Natural killer cell (primary cell): ENCODE measurements around the gene KIAA0513. TPM values are rescaled to one million over a fixed set of nuclear protein-coding genes. Genes with fewer than 3 reads are reported as not detected.
"Not testable (repeated sequence)": the region's sequence is repeated elsewhere in the genome, so short reads cannot be mapped to it uniquely, and the experiment has no call there.

Experiments used
- ATAC-seq, 3 donors: fragments of 150-1000 bp in 2 of 3; fragments of 200-7000 bp in 1 of 3; cut with Tn5 transposase; 1 replicate in 1 of 3; 2 replicates in 2 of 3; pipeline ENCODE4 v1.10.0; 2021; ENCODE audit warnings: mild to moderate bottlenecking in 2 of 3, moderate library complexity in 2 of 3
- DNase-seq, 2 donors: peaks; one replicate each; pipeline versions ENCODE4 v3.0.0 to v3.0.0-alpha.2; 2013 to 2021; ENCODE audit warnings: mixed read lengths in 1 of 2
- H3K27ac ChIP-seq: one replicate; pipeline ENCODE4 v1.5.1; 2013; ENCODE audit warnings: mild to moderate bottlenecking, low read length
- H3K27me3 ChIP-seq: one replicate; pipeline ENCODE4 v1.6.1; 2013; ENCODE audit warnings: low read length; ENCODE audit not compliant: control insufficient read depth, insufficient read depth
- H3K36me3 ChIP-seq: one replicate; pipeline ENCODE4 v1.6.1; 2013; ENCODE audit warnings: low read length; ENCODE audit not compliant: control insufficient read depth, insufficient read depth
- H3K4me1 ChIP-seq: one replicate; pipeline ENCODE4 v1.6.1; 2013; ENCODE audit warnings: low read length; ENCODE audit not compliant: control insufficient read depth, insufficient read depth
- H3K4me3 ChIP-seq: one replicate; pipeline ENCODE4 v1.5.1; 2013; ENCODE audit warnings: low read length
- H3K9me3 ChIP-seq: one replicate; pipeline ENCODE4 v1.6.1; 2013; ENCODE audit warnings: low read length; ENCODE audit not compliant: control insufficient read depth, insufficient read depth
- H3K27ac Mint-ChIP-seq, 2 donors: one replicate each; pipeline ENCODE4 v1.8.0; 2022; ENCODE audit warnings: mild to moderate bottlenecking in 2 of 2, mixed read lengths in 2 of 2, moderate library complexity in 1 of 2
- H3K27me3 Mint-ChIP-seq, 2 donors: one replicate each; pipeline ENCODE4 v1.8.0; 2022; ENCODE audit warnings: low read depth in 2 of 2, mixed read lengths in 2 of 2
- H3K36me3 Mint-ChIP-seq: one replicate; pipeline ENCODE4 v1.8.0; 2022; ENCODE audit warnings: mixed read lengths
- H3K4me1 Mint-ChIP-seq, 2 donors: one replicate each; pipeline ENCODE4 v1.8.0; 2022; ENCODE audit warnings: mixed read lengths in 2 of 2
- H3K4me3 Mint-ChIP-seq: one replicate; pipeline ENCODE4 v1.8.0; 2022; ENCODE audit warnings: mild to moderate bottlenecking, moderate library complexity, mixed read lengths
- H3K9me3 Mint-ChIP-seq, 2 donors: one replicate each; pipeline ENCODE4 v1.8.0; 2022; ENCODE audit warnings: mixed read lengths in 2 of 2
- WGBS: methylation state at CpG from one replicate; pipeline ENCODE4 v1.1.7; 2013; ENCODE audit warnings: missing lambda C conversion rate; ENCODE audit not compliant: insufficient coverage; 5-methylcytosine and 5-hydroxymethylcytosine counted together
- intact Hi-C: fragments of 100-400 bp; cut with micrococcal nuclease; formaldehyde crosslinking; loops from one replicate; pipeline ENCODE4 v1.14.2; 2022
- total RNA-seq, 4 donors: library from RNA; stranded (reverse); fragments of 120-200 nt in 1 of 4; gene quantifications; one replicate each; pipeline versions ENCODE4 v1.2.3 to v1.2.4, GENCODE V29; 2013 to 2022
- TF ChIP-seq, protein P1 (sequence below): fragments of 200-600 bp; IDR thresholded peaks from one replicate; pipeline ENCODE4 v1.8.0; 2022; ENCODE audit warnings: antibody characterized with exemption

KIAA0513 gene
- total RNA-seq, 3 donors from 2014 or later (not counting 1 experiment from before 2014, with no cell fraction given), result 7.9 to 17.7 (median 12.1) TPM

DNA sequence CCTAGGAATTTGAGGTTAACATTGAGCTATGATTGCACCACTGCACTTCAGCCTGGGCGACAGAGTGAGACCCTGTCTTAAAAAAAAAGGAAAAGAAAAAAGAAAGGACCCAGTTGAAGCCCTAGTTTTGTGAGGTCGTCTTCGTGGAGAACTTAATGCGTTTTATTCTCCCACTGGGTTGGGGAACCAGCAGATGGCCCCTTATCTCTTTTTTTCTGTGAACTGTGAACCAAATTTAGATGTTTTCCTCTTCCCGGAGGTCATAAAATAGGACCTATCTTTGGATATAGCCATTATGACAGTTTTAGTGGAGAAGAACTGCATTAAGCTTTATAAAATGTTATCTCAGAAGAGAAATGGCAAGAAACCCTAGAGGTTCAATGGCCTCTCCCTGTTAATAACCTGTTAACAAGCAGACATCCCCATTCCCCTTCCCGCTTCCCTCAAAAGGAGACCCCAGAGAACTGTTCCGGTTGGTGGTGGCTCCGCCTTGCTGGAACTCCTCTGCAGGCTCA, 23.5 kb downstream of the KIAA0513 start:
- peaks cover 6 to 22% of the 10 kb centered on the region in 2 donors for H3K27me3 Mint-ChIP-seq
- DNase-seq, result no peak
- H3K4me1 ChIP-seq, result peaks cover 25% of the 10 kb centered on the region
- no peak overlapping the region for H3K4me3 ChIP-seq
- H3K4me3 Mint-ChIP-seq, result no peak overlapping the region
- ATAC-seq, result no peak
- TF ChIP-seq, protein P1, sequence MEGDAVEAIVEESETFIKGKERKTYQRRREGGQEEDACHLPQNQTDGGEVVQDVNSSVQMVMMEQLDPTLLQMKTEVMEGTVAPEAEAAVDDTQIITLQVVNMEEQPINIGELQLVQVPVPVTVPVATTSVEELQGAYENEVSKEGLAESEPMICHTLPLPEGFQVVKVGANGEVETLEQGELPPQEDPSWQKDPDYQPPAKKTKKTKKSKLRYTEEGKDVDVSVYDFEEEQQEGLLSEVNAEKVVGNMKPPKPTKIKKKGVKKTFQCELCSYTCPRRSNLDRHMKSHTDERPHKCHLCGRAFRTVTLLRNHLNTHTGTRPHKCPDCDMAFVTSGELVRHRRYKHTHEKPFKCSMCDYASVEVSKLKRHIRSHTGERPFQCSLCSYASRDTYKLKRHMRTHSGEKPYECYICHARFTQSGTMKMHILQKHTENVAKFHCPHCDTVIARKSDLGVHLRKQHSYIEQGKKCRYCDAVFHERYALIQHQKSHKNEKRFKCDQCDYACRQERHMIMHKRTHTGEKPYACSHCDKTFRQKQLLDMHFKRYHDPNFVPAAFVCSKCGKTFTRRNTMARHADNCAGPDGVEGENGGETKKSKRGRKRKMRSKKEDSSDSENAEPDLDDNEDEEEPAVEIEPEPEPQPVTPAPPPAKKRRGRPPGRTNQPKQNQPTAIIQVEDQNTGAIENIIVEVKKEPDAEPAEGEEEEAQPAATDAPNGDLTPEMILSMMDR, result no peak
- H3K27me3 ChIP-seq, result no peaks in the 10 kb centered on the region
- H3K9me3 Mint-ChIP-seq, result no peaks in the 10 kb centered on the region
- WGBS, result 84% methylated on average over 8 of the region's 8 CpGs
- H3K27ac ChIP-seq, result no peak overlapping the region
- H3K36me3 ChIP-seq, result no peaks in the 10 kb centered on the region
- H3K27ac Mint-ChIP-seq, result no peak overlapping the region
- H3K9me3 ChIP-seq, result no peaks in the 10 kb centered on the region
- intact Hi-C loops, result no loop called here
- no peaks in the 10 kb centered on the region for H3K36me3 Mint-ChIP-seq
- peaks cover 13 to 21% of the 10 kb centered on the region in 2 donors for H3K4me1 Mint-ChIP-seq

DNA sequence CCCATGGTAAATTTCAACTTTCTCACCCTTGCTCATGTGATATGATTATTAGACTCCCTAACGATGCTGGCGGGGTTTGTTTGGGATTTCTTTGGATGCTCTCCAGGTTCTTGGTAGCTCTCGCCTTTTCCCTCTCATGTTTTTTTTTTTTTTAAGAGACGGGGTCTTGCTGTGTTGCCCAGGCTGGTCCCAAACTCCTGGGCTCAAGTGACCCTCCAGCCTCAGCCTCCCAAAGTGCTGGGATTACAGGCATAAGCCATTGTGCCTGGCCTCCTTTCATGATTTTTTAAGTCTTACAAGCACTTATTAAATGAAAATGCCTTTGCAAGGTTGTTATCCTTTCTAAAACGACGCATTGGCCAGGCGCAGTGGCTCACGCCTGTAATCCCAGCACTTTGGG, 24.1 kb downstream of the KIAA0513 start:
- Histone ChIP-seq H3K4me1 (peaks cover 31% of the 10 kb centered on the region), H3K27me3 (no peaks in the 10 kb centered on the region), H3K36me3 (no peaks in the 10 kb centered on the region), H3K9me3 (no peaks in the 10 kb centered on the region), H3K4me3 (no peak overlapping the region), H3K27ac (no peak overlapping the region)
- ATAC-seq, result no peak
- Mint-ChIP-seq H3K4me1 (peaks cover 19 to 22% of the 10 kb centered on the region in 2 donors), H3K27ac (no peak overlapping the region), H3K36me3 (no peaks in the 10 kb centered on the region), H3K27me3 (peaks cover 3 to 16% of the 10 kb centered on the region in 2 donors), H3K9me3 (no peaks in the 10 kb centered on the region), H3K4me3 (no peak overlapping the region)
- 95% methylated on average over 8 of the region's 8 CpGs for WGBS
- intact Hi-C loops, result no loop called here
- no peak for DNase-seq
- TF ChIP-seq, protein P1, result no peak

DNA sequence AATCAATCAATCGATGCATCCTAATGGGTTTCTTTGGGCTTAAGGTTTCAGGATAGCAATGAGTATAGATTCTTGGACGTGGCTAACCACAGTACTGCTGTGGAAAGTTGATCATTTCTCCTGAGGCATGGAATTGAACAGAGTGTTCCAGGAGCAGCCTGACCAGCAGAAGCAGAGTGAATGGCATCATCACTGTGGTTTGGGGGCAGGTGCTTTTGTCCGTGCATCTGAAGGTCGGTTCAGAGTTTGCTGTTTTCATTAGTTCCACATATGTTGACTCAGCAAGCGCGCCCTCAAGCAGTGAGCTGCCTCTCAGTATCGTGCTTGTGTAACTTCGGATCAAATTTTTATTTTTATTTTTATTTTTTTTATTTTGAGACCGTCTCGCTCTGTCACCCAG, 24.9 kb downstream of the KIAA0513 start:
- DNase-seq (no peak), ATAC-seq (no peak)
- H3K4me1 ChIP-seq, result peaks cover 33% of the 10 kb centered on the region
- H3K36me3 ChIP-seq, result no peaks in the 10 kb centered on the region
- no peaks in the 10 kb centered on the region for H3K27me3 ChIP-seq
- no peak overlapping the region for H3K4me3 ChIP-seq
- H3K4me1 Mint-ChIP-seq, result peaks cover 27% of the 10 kb centered on the region in 2 donors
- no peak overlapping the region for H3K27ac Mint-ChIP-seq
- H3K36me3 Mint-ChIP-seq, result no peaks in the 10 kb centered on the region
- H3K9me3 Mint-ChIP-seq, result no peaks in the 10 kb centered on the region
- WGBS, result 91% methylated on average over 10 of the region's 10 CpGs
- no peak overlapping the region for H3K4me3 Mint-ChIP-seq
- no peaks in the 10 kb centered on the region for H3K9me3 ChIP-seq
- H3K27me3 Mint-ChIP-seq, result peaks cover 3 to 17% of the 10 kb centered on the region in 2 donors
- TF ChIP-seq, protein P1, result no peak
- H3K27ac ChIP-seq, result no peak overlapping the region
- intact Hi-C loops, result no loop called here

DNA sequence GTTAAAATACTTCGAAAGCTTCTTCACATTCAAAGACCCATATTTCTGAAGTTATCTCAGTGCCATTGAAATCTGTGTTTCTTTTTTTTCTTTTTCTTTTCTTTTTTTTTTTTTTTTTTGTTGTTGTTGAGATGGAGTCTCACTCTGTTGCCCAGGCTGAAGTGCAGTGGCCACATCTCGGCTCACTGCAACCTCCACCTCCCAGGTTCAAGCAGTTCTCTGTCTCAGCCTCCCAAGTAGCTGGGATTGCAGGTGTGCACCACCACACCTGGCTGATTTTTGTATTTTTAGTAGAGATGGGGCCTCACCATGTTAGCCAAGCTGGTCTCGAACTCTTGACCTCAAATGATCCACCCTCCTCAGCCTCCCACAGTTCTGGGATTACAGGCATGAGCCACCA, 26.7 kb downstream of the KIAA0513 start:
- H3K4me3 Mint-ChIP-seq, H3K36me3 Mint-ChIP-seq: not testable (repeated sequence)
- peaks cover 32% of the 10 kb centered on the region in 2 donors for H3K4me1 Mint-ChIP-seq

More for the DNA sequence above, 26.7 kb downstream of the KIAA0513 start:
- WGBS, result 92% methylated on average over 1 of the region's 3 CpGs
- H3K9me3 Mint-ChIP-seq, H3K9me3 ChIP-seq, H3K36me3 ChIP-seq, H3K4me3 ChIP-seq, intact Hi-C loops, DNase-seq, H3K27me3 ChIP-seq, ATAC-seq, H3K27ac Mint-ChIP-seq, H3K27ac ChIP-seq: not testable (repeated sequence)
- peaks cover 5 to 14% of the 10 kb centered on the region in 2 donors for H3K27me3 Mint-ChIP-seq
- H3K4me1 ChIP-seq, result peaks cover 36% of the 10 kb centered on the region
